A673 (cell line): Measurements from ENCODE around the gene KRT35.

ENCODE experiments used
- CTCF ChIP-seq: fragments of 300-800, 200-600 bp; sonication (generic); conservative IDR thresholded peaks from 2 replicates; pipeline ENCODE4 v1.5.1; 2017; ENCODE audit warnings: low read depth, mild to moderate bottlenecking, antibody characterized with exemption, low read length, moderate library complexity, mixed read lengths
- EZH2 ChIP-seq: fragments of 200-600 bp; sonication (generic); IDR thresholded peaks from 2 replicates; pipeline ENCODE4 v1.6.1; 2017; ENCODE audit warnings: borderline replicate concordance, low read depth, mild to moderate bottlenecking, mixed read lengths, antibody characterized with exemption, low read length; ENCODE audit not compliant: poor library complexity, severe bottlenecking

- TF ChIP-seq CTCF (no peak), EZH2 (no peak)
Measured at GRCh38 chr17:41527063-41528023, 46.4 kb upstream of the KRT35 start.
